DND-41 (cell line): ENCODE measurements around the gene FIBCD1.

Experiments used
- EZH2 ChIP-seq: IDR thresholded peaks from 3 replicates; pipeline ENCODE4 v1.6.1; 2012; ENCODE audit warnings: borderline replicate concordance, low read depth, mild to moderate bottlenecking, moderate library complexity, low read length, inconsistent platforms; ENCODE audit not compliant: severe bottlenecking
- TF ChIP-seq, protein P1 (sequence below): IDR thresholded peaks from 2 replicates; pipeline ENCODE4 v1.5.1; 2012; ENCODE audit warnings: borderline replicate concordance, low read length, moderate library complexity, mild to moderate bottlenecking; ENCODE audit not compliant: poor library complexity, severe bottlenecking; ENCODE audit errors: extremely low read depth

DNA sequence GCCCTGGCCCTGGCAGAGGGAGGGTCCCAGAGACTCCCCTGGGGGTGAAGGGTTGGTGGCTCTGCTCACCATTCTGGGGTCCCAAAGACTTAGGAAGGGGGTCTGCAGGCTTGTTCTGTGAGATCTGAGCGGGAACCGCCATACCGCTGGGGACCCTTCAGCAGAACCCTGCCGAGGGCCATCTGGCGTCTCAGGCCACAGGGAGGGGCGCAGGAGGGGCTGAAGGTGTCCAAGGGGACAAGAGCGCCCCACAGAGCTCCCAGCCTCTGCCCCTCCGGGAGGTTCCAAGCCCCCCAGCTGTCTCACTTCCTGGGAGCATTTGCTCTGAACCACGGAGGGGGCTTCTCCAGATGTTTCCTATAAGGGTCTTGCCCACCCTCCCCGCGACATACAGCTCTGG is 4.8 kb downstream of the FIBCD1 start:
- TF ChIP-seq, protein P1, sequence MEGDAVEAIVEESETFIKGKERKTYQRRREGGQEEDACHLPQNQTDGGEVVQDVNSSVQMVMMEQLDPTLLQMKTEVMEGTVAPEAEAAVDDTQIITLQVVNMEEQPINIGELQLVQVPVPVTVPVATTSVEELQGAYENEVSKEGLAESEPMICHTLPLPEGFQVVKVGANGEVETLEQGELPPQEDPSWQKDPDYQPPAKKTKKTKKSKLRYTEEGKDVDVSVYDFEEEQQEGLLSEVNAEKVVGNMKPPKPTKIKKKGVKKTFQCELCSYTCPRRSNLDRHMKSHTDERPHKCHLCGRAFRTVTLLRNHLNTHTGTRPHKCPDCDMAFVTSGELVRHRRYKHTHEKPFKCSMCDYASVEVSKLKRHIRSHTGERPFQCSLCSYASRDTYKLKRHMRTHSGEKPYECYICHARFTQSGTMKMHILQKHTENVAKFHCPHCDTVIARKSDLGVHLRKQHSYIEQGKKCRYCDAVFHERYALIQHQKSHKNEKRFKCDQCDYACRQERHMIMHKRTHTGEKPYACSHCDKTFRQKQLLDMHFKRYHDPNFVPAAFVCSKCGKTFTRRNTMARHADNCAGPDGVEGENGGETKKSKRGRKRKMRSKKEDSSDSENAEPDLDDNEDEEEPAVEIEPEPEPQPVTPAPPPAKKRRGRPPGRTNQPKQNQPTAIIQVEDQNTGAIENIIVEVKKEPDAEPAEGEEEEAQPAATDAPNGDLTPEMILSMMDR: no peak
- TF ChIP-seq EZH2: no peak
